Dendritic cell treated with granulocyte-macrophage colony-stimulating factor and Interleukin-4, amounts not matched to agents 40 ng/mL and 50 ng/mL, for 4 days (primary cell): ENCODE measurements around the gene CELSR2.
"Not testable (repeated sequence)": the region's sequence is repeated elsewhere in the genome, so short reads cannot be mapped to it uniquely, and the experiment has no call there.

Experiments used
- H3K27ac Mint-ChIP-seq: one replicate; pipeline ENCODE4 v1.8.0; 2022; ENCODE audit warnings: mild to moderate bottlenecking, mixed read lengths
- H3K27me3 Mint-ChIP-seq: one replicate; pipeline ENCODE4 v1.8.0; 2022; ENCODE audit warnings: mild to moderate bottlenecking, mixed read lengths
- H3K36me3 Mint-ChIP-seq: one replicate; pipeline ENCODE4 v1.8.0; 2022; ENCODE audit warnings: low read depth, mixed read lengths
- H3K4me1 Mint-ChIP-seq: one replicate; pipeline ENCODE4 v1.8.0; 2022; ENCODE audit warnings: low read depth, mixed read lengths
- H3K4me3 Mint-ChIP-seq: one replicate; pipeline ENCODE4 v1.8.0; 2022; ENCODE audit warnings: mild to moderate bottlenecking, moderate library complexity, mixed read lengths
- H3K9me3 Mint-ChIP-seq: one replicate; pipeline ENCODE4 v1.8.0; 2022; ENCODE audit warnings: mixed read lengths
- intact Hi-C: fragments of 100-400 bp; cut with micrococcal nuclease; formaldehyde crosslinking; loops from one replicate; pipeline ENCODE4 v1.15.0; 2022

Gene CELSR2

DNA sequence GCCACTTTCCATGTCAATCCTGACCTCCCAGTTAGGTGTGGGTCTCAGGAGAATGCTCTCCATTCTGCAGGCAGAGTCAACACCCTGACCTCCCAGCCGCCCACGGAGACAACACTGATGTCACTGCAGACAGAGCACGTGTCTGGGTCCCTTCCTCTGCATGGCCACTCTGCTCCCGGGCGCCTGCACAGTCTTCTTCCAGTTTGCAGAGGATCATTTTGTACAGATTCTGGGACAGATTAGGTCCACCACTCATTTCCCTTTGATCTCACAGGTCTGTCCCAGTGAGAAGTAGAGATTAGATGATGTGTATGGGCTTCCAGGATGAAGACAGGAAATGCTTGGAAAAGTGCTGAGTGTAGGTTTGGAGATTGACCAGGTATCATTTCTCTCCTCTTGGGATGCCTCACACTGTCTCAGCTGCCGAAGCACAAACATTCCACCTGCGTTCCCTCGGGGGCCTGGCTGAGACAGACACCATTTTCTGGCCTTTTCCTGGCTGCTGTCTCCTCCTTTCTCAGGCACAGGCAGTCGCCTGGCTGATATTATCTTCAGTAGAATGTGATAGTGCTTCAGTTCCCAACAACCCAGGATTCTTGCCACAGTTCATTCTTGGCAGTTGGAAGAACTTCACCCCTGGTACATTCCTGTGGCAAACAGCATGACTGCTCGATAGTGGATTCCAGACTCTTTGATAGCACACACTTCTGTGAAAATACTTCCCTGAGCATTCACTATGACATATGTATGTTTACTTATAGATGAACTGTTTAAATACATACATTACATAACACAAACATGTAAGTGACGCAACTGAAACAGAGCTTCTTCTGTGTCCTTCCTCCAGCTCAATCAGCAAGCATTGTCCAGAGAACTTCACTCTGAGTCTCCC lies 49.6 kb downstream of the CELSR2 start:
- H3K27me3 Mint-ChIP-seq, result peaks cover 6% of the 10 kb centered on the region
- intact Hi-C loops, result no loop called here
- H3K9me3 Mint-ChIP-seq, result no peaks in the 10 kb centered on the region
- no peak overlapping the region for H3K4me3 Mint-ChIP-seq
- H3K27ac Mint-ChIP-seq, result no peak overlapping the region
- H3K36me3 Mint-ChIP-seq, result no peaks in the 10 kb centered on the region
- H3K4me1 Mint-ChIP-seq, result peaks cover 37% of the 10 kb centered on the region

- intact Hi-C loops, result no loop called here
- H3K27me3 Mint-ChIP-seq, result peaks cover 6% of the 10 kb centered on the region
- H3K4me1 Mint-ChIP-seq, result peaks cover 33% of the 10 kb centered on the region
- no peak overlapping the region for H3K4me3 Mint-ChIP-seq
- no peaks in the 10 kb centered on the region for H3K9me3 Mint-ChIP-seq
- H3K36me3 Mint-ChIP-seq, result no peaks in the 10 kb centered on the region
- H3K27ac Mint-ChIP-seq, result no peak overlapping the region
Observed at GRCh38 chr1:109299558-109300343, 50.4 kb downstream of the CELSR2 start.

- Mint-ChIP-seq H3K36me3 (no peaks in the 10 kb centered on the region), H3K4me1 (peaks cover 24% of the 10 kb centered on the region), H3K27ac (no peak overlapping the region), H3K4me3 (no peak overlapping the region), H3K9me3 (no peaks in the 10 kb centered on the region), H3K27me3 (peaks cover 7% of the 10 kb centered on the region)
- intact Hi-C loops, result no loop called here
Observed at GRCh38 chr1:109300650-109301151, 51.4 kb downstream of the CELSR2 start.

- H3K36me3 Mint-ChIP-seq, result no peaks in the 10 kb centered on the region
- no peak overlapping the region for H3K27ac Mint-ChIP-seq
- H3K4me3 Mint-ChIP-seq, result no peak overlapping the region
- intact Hi-C loops, result no loop called here
- H3K27me3 Mint-ChIP-seq, result peaks cover 7% of the 10 kb centered on the region
- H3K9me3 Mint-ChIP-seq, result no peaks in the 10 kb centered on the region
- H3K4me1 Mint-ChIP-seq, result peaks cover 24% of the 10 kb centered on the region
Observed at GRCh38 chr1:109301874-109302273, 52.5 kb downstream of the CELSR2 start.

- intact Hi-C loops, result no loop called here
- H3K27me3 Mint-ChIP-seq, result peaks cover 7% of the 10 kb centered on the region
- H3K36me3 Mint-ChIP-seq, result peaks cover 8% of the 10 kb centered on the region
- H3K4me1 Mint-ChIP-seq, result peaks cover 37% of the 10 kb centered on the region
- no peak overlapping the region for H3K27ac Mint-ChIP-seq
- H3K4me3 Mint-ChIP-seq, result no peak overlapping the region
- no peaks in the 10 kb centered on the region for H3K9me3 Mint-ChIP-seq
Observed at GRCh38 chr1:109304226-109304920, 55.0 kb downstream of the CELSR2 start.

- peaks cover 35% of the 10 kb centered on the region for H3K4me1 Mint-ChIP-seq
- H3K27me3 Mint-ChIP-seq, intact Hi-C loops, H3K9me3 Mint-ChIP-seq, H3K4me3 Mint-ChIP-seq, H3K27ac Mint-ChIP-seq: not testable (repeated sequence)
- H3K36me3 Mint-ChIP-seq, result peaks cover 23% of the 10 kb centered on the region
Observed at GRCh38 chr1:109305991-109306390, 56.7 kb downstream of the CELSR2 start.

GRCh38 chr1:109306832-109307273 lies 57.5 kb downstream of the CELSR2 start, which contains the start of gene MYBPHL:
TSS of gene MYBPHL (minus strand) at chr1:109307011. CDS start at chr1:109306991, 20 bp downstream.
- H3K4me3 Mint-ChIP-seq, result no peak within 1 kb of the TSS
- H3K27ac Mint-ChIP-seq, result no peak within 1 kb of the TSS
- H3K4me1 Mint-ChIP-seq, result peaks cover 35% of the 10 kb centered on the region
- no peaks in the 10 kb centered on the region for H3K9me3 Mint-ChIP-seq
- intact Hi-C loops, result no loop called here
- peaks cover 32% of the 10 kb centered on the region for H3K36me3 Mint-ChIP-seq
- H3K27me3 Mint-ChIP-seq, result peaks cover 1% of the 10 kb centered on the region

- Mint-ChIP-seq H3K36me3 (peaks cover 38% of the 10 kb centered on the region), H3K4me3 (no peak overlapping the region), H3K27me3 (peaks cover 1% of the 10 kb centered on the region), H3K9me3 (no peaks in the 10 kb centered on the region), H3K4me1 (peaks cover 35% of the 10 kb centered on the region), H3K27ac (no peak overlapping the region)
- intact Hi-C loops, result no loop called here
Observed at GRCh38 chr1:109307274-109308021, 58.1 kb downstream of the CELSR2 start.

DNA sequence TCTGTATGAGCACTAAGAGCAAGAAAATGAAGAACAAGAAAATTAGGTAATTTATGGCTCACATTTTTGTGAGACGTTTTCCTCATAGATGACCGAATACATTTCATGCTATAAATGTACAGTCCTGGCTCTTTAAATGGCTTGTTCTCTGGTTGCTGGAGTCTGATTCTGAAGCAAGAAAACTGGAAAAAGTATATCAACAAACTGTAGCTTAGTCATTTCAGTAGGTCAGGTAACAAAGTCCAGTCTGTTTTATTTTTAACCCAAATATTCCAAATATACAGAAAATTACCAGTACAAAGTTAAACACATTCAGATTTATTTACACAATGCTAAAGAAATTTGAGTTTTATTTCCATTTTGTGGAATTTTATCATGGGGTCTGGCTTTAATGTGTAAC lies 60.0 kb downstream of the CELSR2 start:
- Mint-ChIP-seq H3K4me3 (no peak overlapping the region), H3K9me3 (no peaks in the 10 kb centered on the region), H3K27me3 (peaks cover 1% of the 10 kb centered on the region), H3K4me1 (peaks cover 40% of the 10 kb centered on the region), H3K27ac (no peak overlapping the region), H3K36me3 (peaks cover 57% of the 10 kb centered on the region)
- intact Hi-C loops, result no loop called here

- no peak overlapping the region for H3K27ac Mint-ChIP-seq
- intact Hi-C loops, result no loop called here
- H3K27me3 Mint-ChIP-seq, result no peaks in the 10 kb centered on the region
- H3K9me3 Mint-ChIP-seq, result no peaks in the 10 kb centered on the region
- H3K36me3 Mint-ChIP-seq, result peaks cover 86% of the 10 kb centered on the region
- peaks cover 35% of the 10 kb centered on the region for H3K4me1 Mint-ChIP-seq
- H3K4me3 Mint-ChIP-seq, result no peak overlapping the region
Observed at GRCh38 chr1:109312246-109312645, 62.9 kb downstream of the CELSR2 start.

DNA sequence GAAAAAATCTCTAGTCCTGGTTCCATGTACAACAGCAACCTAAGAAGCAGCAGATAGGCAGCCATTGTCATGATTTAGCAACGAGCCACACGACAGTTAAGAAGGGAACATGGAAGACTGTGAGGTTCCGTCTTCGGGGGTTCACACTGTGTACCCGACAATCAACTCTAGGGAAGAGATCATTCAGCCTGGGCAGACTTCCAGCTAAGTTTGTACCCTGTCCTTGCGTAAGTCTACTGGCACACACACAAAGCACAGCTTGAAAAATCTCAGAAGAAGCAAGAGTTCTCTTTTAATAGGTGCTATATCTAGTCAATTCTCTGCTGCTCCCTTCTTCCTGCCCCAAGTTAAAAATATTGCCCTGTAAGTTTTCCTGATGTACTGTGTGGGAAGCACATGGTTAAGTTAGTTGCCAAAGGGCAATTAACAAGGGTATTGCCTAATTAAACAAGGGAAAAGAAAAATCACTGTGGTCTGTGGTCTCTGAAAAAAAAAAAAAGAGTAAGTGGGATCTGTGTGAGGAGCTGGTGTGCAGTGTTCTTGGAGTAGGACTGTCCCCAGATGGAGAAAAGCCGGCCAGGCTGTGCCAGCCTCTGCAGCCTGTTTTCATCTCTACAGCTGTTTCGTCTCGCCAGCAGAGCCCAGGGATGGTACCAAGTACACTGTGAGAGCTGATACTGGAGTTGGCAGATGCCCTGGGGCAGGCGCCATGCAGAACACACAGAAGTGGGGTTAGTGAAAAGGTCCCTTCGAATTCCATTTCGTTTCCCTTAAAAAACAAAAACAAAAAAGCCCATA lies 63.8 kb downstream of the CELSR2 start:
- intact Hi-C loops, result no loop called here
- peaks cover 27% of the 10 kb centered on the region for H3K4me1 Mint-ChIP-seq
- no peaks in the 10 kb centered on the region for H3K9me3 Mint-ChIP-seq
- no peak overlapping the region for H3K4me3 Mint-ChIP-seq
- H3K27me3 Mint-ChIP-seq, result no peaks in the 10 kb centered on the region
- no peak overlapping the region for H3K27ac Mint-ChIP-seq
- peaks cover 95% of the 10 kb centered on the region for H3K36me3 Mint-ChIP-seq

- Mint-ChIP-seq H3K36me3 (peaks cover 100% of the 10 kb centered on the region), H3K9me3 (no peaks in the 10 kb centered on the region), H3K27ac (no peak overlapping the region), H3K4me1 (peaks cover 11% of the 10 kb centered on the region), H3K4me3 (no peak overlapping the region), H3K27me3 (no peaks in the 10 kb centered on the region)
- intact Hi-C loops, result no loop called here
Observed at GRCh38 chr1:109314795-109315194, 65.5 kb downstream of the CELSR2 start.
